ENCODE data around the gene LRRC8B. TPM values are rescaled to one million over a fixed set of nuclear protein-coding genes. Genes with fewer than 3 reads are reported as not detected.
A peak's percentile ranks its signal among the peaks of the same experiment; 100 is the strongest.

Gene LRRC8B
- total RNA-seq, 1 donor from 2014 or later: 17.7 TPM

- Mint-ChIP-seq H3K27ac (ENCODE audit: unreplicated experiment) (no peak overlapping the region), H3K4me3 (ENCODE audit: unreplicated experiment) (no peak overlapping the region), H3K9me3 (ENCODE audit: unreplicated experiment) (no peaks in the 10 kb centered on the region), H3K36me3 (ENCODE audit: unreplicated experiment) (peaks cover 5% of the 10 kb centered on the region), H3K4me1 (ENCODE audit: low read depth, unreplicated experiment) (peaks cover 4% of the 10 kb centered on the region), H3K27me3 (ENCODE audit: unreplicated experiment) (no peaks in the 10 kb centered on the region)
- no peak for TF ChIP-seq CTCF (IDR thresholded peaks at IDR 0.05; ENCODE audit: partially characterized antibody, unreplicated experiment)
- DNase-seq: no peak
Measured at GRCh38 chr1:89594096-89594740, 69.6 kb downstream of the LRRC8B start.

GRCh38 chr1:89596698-89597097 lies 72.1 kb downstream of the LRRC8B start:
- Mint-ChIP-seq H3K27ac (ENCODE audit: unreplicated experiment) (no peak overlapping the region), H3K4me3 (ENCODE audit: unreplicated experiment) (no peak overlapping the region), H3K9me3 (ENCODE audit: unreplicated experiment) (no peaks in the 10 kb centered on the region), H3K4me1 (ENCODE audit: low read depth, unreplicated experiment) (peaks cover 4% of the 10 kb centered on the region), H3K36me3 (ENCODE audit: unreplicated experiment) (peaks cover 5% of the 10 kb centered on the region), H3K27me3 (ENCODE audit: unreplicated experiment) (peaks cover 3% of the 10 kb centered on the region)
- no peak for TF ChIP-seq CTCF (IDR thresholded peaks at IDR 0.05; ENCODE audit: partially characterized antibody, unreplicated experiment)
- DNase-seq: no peak

GRCh38 chr1:89598450-89599331 lies 74.1 kb downstream of the LRRC8B start:
- Mint-ChIP-seq H3K4me1 (ENCODE audit: low read depth, unreplicated experiment) (peaks cover 11% of the 10 kb centered on the region), H3K27me3 (ENCODE audit: unreplicated experiment) (peaks cover 3% of the 10 kb centered on the region), H3K4me3 (ENCODE audit: unreplicated experiment) (no peak overlapping the region), H3K27ac (ENCODE audit: unreplicated experiment) (no peak overlapping the region), H3K36me3 (ENCODE audit: unreplicated experiment) (peaks cover under 1% of the 10 kb centered on the region), H3K9me3 (ENCODE audit: unreplicated experiment) (no peaks in the 10 kb centered on the region)
- DNase-seq: no peak
- TF ChIP-seq CTCF (IDR thresholded peaks at IDR 0.05; ENCODE audit: partially characterized antibody, unreplicated experiment): peak; percentile 71

- peak; percentile 26 for TF ChIP-seq CTCF (IDR thresholded peaks at IDR 0.05; ENCODE audit: partially characterized antibody, unreplicated experiment)
- H3K4me3 Mint-ChIP-seq (ENCODE audit: unreplicated experiment): no peak overlapping the region
- H3K9me3 Mint-ChIP-seq (ENCODE audit: unreplicated experiment): no peaks in the 10 kb centered on the region
- H3K27ac Mint-ChIP-seq (ENCODE audit: unreplicated experiment): no peak overlapping the region
- no peaks in the 10 kb centered on the region for H3K36me3 Mint-ChIP-seq (ENCODE audit: unreplicated experiment)
- peaks cover 3% of the 10 kb centered on the region for H3K27me3 Mint-ChIP-seq (ENCODE audit: unreplicated experiment)
- peaks cover 11% of the 10 kb centered on the region for H3K4me1 Mint-ChIP-seq (ENCODE audit: low read depth, unreplicated experiment)
- DNase-seq: no peak
Measured at GRCh38 chr1:89599332-89599630, 74.7 kb downstream of the LRRC8B start.

Data from glutamatergic neuron (in vitro differentiated cells).